NK-92 (cell line): ENCODE data around the gene FZD7.

Experiments
- DNase-seq: peaks from one replicate; lab custom pipeline; 2025; ENCODE audit not compliant: unreplicated experiment; lab: John Stamatoyannopoulos, UW

The FZD7 gene

GRCh38 chr2:202064881-202065230 is 31.2 kb downstream of the FZD7 start:
- no peak for DNase-seq

- DNase-seq = no peak
Observed at GRCh38 chr2:202065876-202066275, 32.2 kb downstream of the FZD7 start.

GRCh38 chr2:202066875-202067274 is 33.2 kb downstream of the FZD7 start:
- DNase-seq = no peak

GRCh38 chr2:202067589-202067988 is 33.9 kb downstream of the FZD7 start:
- no peak for DNase-seq

- no peak for DNase-seq
Observed at GRCh38 chr2:202069170-202070067, 35.8 kb downstream of the FZD7 start.

GRCh38 chr2:202071107-202071506 is 37.5 kb downstream of the FZD7 start:
- DNase-seq = no peak

GRCh38 chr2:202072226-202072625 is 38.6 kb downstream of the FZD7 start:
- no peak for DNase-seq

- DNase-seq = no peak
Observed at GRCh38 chr2:202072737-202073401, 39.2 kb downstream of the FZD7 start, which contains the start of gene KIAA2012. TSS of gene KIAA2012 (plus strand) at chr2:202073255. CDS start at chr2:202073628, 373 bp downstream.

- no peak for DNase-seq
Observed at GRCh38 chr2:202074324-202074723, 40.7 kb downstream of the FZD7 start.

GRCh38 chr2:202079310-202079709 is 45.7 kb downstream of the FZD7 start:
- no peak for DNase-seq

GRCh38 chr2:202084265-202084664 is 50.6 kb downstream of the FZD7 start:
- no peak for DNase-seq
